ENCODE results near the gene C6orf120.

- TF ChIP-seq POLR2A (IDR thresholded peaks at IDR 0.05): no peak
- TF ChIP-seq CTCF (IDR thresholded peaks at IDR 0.05): no peak
- TF ChIP-seq EP300 (IDR thresholded peaks at IDR 0.05): no peak
These were observed 35.5 kb upstream of the C6orf120 start for GRCh38 chr6:169666441-169666840.
